Mesendoderm (in vitro differentiated cells): ENCODE data around the gene PLCB4.

ENCODE experiments used
- DNase-seq: peaks from one replicate; pipeline ENCODE4 v3.0.0; 2013
- H2AK5ac ChIP-seq: 2 replicates; pipeline ENCODE4 v1.6.1; 2013; ENCODE audit warnings: low read length, inconsistent platforms
- H2BK120ac ChIP-seq: 2 replicates; pipeline ENCODE4 v1.6.1; 2013; ENCODE audit warnings: low read depth, mild to moderate bottlenecking, low read length, moderate library complexity, mixed read lengths
- H2BK15ac ChIP-seq: replicated peaks from 2 replicates; pipeline ENCODE4 v1.6.1; 2013; ENCODE audit warnings: low read depth, mild to moderate bottlenecking, moderate library complexity
- H2BK5ac ChIP-seq: 2 replicates; pipeline ENCODE4 v1.6.1; 2013; ENCODE audit warnings: low read length, inconsistent platforms
- H3K18ac ChIP-seq: 2 replicates; pipeline ENCODE4 v1.6.1; 2013; ENCODE audit warnings: mild to moderate bottlenecking, low read length, mixed read lengths
- H3K23ac ChIP-seq: one replicate; pipeline ENCODE4 v1.6.1; 2013; ENCODE audit warnings: low read length
- H3K27ac ChIP-seq: 2 replicates; pipeline ENCODE4 v1.5.1; 2013; ENCODE audit warnings: low read depth, mild to moderate bottlenecking, inconsistent platforms, low read length, moderate library complexity
- H3K27me3 ChIP-seq: 2 replicates; pipeline ENCODE4 v1.6.1; 2013; ENCODE audit warnings: low read length, control low read depth, mild to moderate bottlenecking, inconsistent platforms; ENCODE audit not compliant: insufficient read depth, poor library complexity
- H3K36me3 ChIP-seq: 2 replicates; pipeline ENCODE4 v1.6.1; 2013; ENCODE audit warnings: low read length, inconsistent platforms; ENCODE audit not compliant: control insufficient read depth, insufficient read depth
- H3K4ac ChIP-seq: one replicate; pipeline ENCODE4 v1.6.1; 2013; ENCODE audit warnings: low read depth, mild to moderate bottlenecking, low read length, moderate library complexity
- H3K4me1 ChIP-seq: 2 replicates; pipeline ENCODE4 v1.6.1; 2013; ENCODE audit warnings: low read depth, low read length, inconsistent platforms; ENCODE audit not compliant: control insufficient read depth
- H3K4me2 ChIP-seq: 2 replicates; pipeline ENCODE4 v1.6.1; 2013; ENCODE audit warnings: low read length
- H3K4me3 ChIP-seq: 2 replicates; pipeline ENCODE4 v1.5.1; 2013; ENCODE audit warnings: mild to moderate bottlenecking, low read length
- H3K56ac ChIP-seq: one replicate; pipeline ENCODE4 v1.6.1; 2013; ENCODE audit warnings: low read length
- H3K79me1 ChIP-seq: 2 replicates; pipeline ENCODE4 v1.6.1; 2013; ENCODE audit warnings: low read length, inconsistent platforms
- H3K79me2 ChIP-seq: 2 replicates; pipeline ENCODE4 v1.6.1; 2013; ENCODE audit warnings: mild to moderate bottlenecking, low read length; ENCODE audit not compliant: control insufficient read depth, insufficient read depth
- H3K9ac ChIP-seq: 2 replicates; pipeline ENCODE4 v1.6.1; 2013; ENCODE audit warnings: low read length, inconsistent platforms
- H4K5ac ChIP-seq: one replicate; pipeline ENCODE4 v1.6.1; 2013; ENCODE audit warnings: low read length
- H4K8ac ChIP-seq: one replicate; pipeline ENCODE4 v1.6.1; 2013; ENCODE audit warnings: low read depth, mild to moderate bottlenecking, control low read depth, low read length, moderate library complexity
- WGBS: extraction: QIAGEN DNeasy Blood & Tissue Kit; methylation state at CpG from one replicate; pipeline ENCODE4 v1.1.7; 2013; ENCODE audit warnings: low lambda C conversion rate, missing lambda C conversion rate; ENCODE audit not compliant: insufficient coverage; ENCODE audit errors: extremely low coverage; 5-methylcytosine and 5-hydroxymethylcytosine counted together

PLCB4 gene

DNA sequence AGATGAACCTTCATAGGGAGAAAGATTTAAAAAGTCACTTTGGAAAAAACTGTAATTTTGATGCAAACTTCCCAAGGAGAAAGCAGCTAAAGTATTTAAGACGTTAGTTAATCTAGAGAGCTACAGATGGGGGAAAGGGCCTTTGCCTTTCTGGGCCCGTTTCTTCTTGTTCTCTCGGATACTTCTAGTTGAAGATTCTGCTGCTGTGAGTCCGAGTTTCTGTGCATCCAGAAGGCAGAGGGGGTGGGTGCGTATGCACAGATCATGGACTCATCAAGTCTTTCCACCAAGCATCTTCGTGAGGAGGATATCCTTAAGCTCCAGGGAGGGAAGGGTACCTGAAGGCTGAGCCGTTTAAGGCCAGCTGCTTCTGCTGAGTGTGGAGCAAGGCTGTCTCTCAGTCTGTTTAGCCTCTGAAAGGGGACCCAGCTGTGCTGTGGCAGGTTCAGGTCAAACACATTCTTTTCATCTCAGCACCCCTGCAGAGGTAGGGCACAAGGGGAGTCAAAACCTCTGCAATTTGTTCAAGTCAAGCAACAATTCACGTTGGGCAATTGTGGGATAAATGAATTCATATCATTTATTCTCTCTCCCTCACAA is 449.8 kb downstream of the PLCB4 start:
- no peaks in the 10 kb centered on the region for H3K79me2 ChIP-seq
- H2AK5ac ChIP-seq = no peak overlapping the region
- H3K23ac ChIP-seq = no peak overlapping the region
- H3K18ac ChIP-seq = no peak overlapping the region
- H3K4ac ChIP-seq = no peak overlapping the region
- no peaks in the 10 kb centered on the region for H3K36me3 ChIP-seq
- peaks cover 3% of the 10 kb centered on the region for H3K4me1 ChIP-seq
- H3K9ac ChIP-seq = no peak overlapping the region
- H2BK5ac ChIP-seq = no peak overlapping the region
- H3K79me1 ChIP-seq = no peaks in the 10 kb centered on the region
- no peak overlapping the region for H2BK120ac ChIP-seq
- H4K8ac ChIP-seq = no peak overlapping the region
- no peak overlapping the region for H3K4me3 ChIP-seq
- no CpG with 5 or more reads among the region's 8 CpGs for WGBS
- no peak overlapping the region for H3K27ac ChIP-seq
- H3K56ac ChIP-seq = no peak overlapping the region
- peaks cover 43% of the 10 kb centered on the region for H3K27me3 ChIP-seq
- no peak overlapping the region for H2BK15ac ChIP-seq
- no peak overlapping the region for H3K4me2 ChIP-seq
- DNase-seq = peak; percentile 1
- no peak overlapping the region for H4K5ac ChIP-seq

DNA sequence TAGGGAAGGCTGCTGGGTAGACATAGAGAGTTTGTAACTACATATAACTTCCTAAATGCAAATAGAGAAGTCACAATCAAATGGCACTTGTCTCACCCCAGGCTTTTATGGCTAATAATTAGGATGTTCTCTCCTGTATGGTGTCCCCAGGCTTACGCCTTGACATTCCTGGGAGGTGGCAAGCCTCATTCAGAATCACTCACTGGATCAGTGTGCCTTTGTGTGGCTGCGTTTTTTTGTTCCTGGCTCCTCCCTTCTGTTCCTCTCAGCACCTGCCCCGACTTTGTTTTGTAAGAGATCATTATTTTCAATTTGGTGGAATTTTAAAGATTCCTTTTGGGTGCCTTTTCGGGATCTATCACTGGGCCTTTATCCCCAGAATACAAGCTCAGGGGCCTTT is 451.2 kb downstream of the PLCB4 start:
- Histone ChIP-seq H3K4me2 (no peak overlapping the region), H3K4ac (no peak overlapping the region), H3K79me2 (no peaks in the 10 kb centered on the region), H3K27ac (no peak overlapping the region), H3K23ac (no peak overlapping the region), H2BK120ac (no peak overlapping the region), H3K9ac (no peak overlapping the region), H4K5ac (no peak overlapping the region), H3K36me3 (no peaks in the 10 kb centered on the region), H4K8ac (no peak overlapping the region), H2BK15ac (no peak overlapping the region), H3K4me3 (no peak overlapping the region), H3K79me1 (no peaks in the 10 kb centered on the region), H3K56ac (no peak overlapping the region), H3K27me3 (peaks cover 32% of the 10 kb centered on the region), H2AK5ac (no peak overlapping the region), H2BK5ac (no peak overlapping the region), H3K4me1 (peaks cover 2% of the 10 kb centered on the region), H3K18ac (no peak overlapping the region)
- no CpG with 5 or more reads among the region's 4 CpGs for WGBS
- no peak for DNase-seq

DNA sequence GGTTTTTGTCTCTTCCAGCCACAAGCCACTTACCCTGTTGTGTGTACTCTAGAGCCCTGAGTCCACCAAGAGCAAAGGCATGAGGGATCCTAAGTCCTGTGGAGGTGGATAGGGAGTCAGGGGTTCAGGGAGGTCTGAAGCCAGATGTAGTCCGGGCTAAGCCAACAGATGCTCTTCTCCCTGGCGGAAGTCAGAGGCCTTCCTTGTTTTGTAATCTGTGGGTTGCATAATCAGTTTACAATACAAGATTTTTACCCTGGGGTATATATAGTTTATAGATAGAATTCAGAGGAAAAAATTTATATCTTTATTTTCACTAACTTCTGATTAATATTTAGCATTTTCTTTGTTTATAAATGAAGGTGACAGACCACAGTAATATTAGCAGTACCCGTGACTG is 454.7 kb downstream of the PLCB4 start:
- Histone ChIP-seq H2AK5ac (no peak overlapping the region), H4K5ac (no peak overlapping the region), H3K4me2 (no peak overlapping the region), H3K9ac (no peak overlapping the region), H3K56ac (no peak overlapping the region), H3K23ac (no peak overlapping the region), H3K36me3 (no peaks in the 10 kb centered on the region), H3K18ac (no peak overlapping the region), H2BK120ac (no peak overlapping the region), H3K4ac (no peak overlapping the region), H2BK5ac (no peak overlapping the region), H3K27ac (no peak overlapping the region), H2BK15ac (no peak overlapping the region), H4K8ac (no peak overlapping the region), H3K4me3 (no peak overlapping the region), H3K27me3 (peaks cover 2% of the 10 kb centered on the region), H3K79me2 (no peaks in the 10 kb centered on the region), H3K4me1 (no peaks in the 10 kb centered on the region), H3K79me1 (no peaks in the 10 kb centered on the region)
- WGBS = no CpG with 5 or more reads among the region's 3 CpGs
- DNase-seq = no peak
